Fibroblast of gingiva (primary cell): Measurements from ENCODE around the gene ERO1B.
"Not testable (repeated sequence)": the region's sequence is repeated elsewhere in the genome, so short reads cannot be mapped to it uniquely, and the experiment has no call there.

Experiments
- DNase-seq: peaks from one replicate; pipeline ENCODE4 v3.0.0-alpha.2; 2011; ENCODE audit warnings: low read depth

The ERO1B gene, protein sequence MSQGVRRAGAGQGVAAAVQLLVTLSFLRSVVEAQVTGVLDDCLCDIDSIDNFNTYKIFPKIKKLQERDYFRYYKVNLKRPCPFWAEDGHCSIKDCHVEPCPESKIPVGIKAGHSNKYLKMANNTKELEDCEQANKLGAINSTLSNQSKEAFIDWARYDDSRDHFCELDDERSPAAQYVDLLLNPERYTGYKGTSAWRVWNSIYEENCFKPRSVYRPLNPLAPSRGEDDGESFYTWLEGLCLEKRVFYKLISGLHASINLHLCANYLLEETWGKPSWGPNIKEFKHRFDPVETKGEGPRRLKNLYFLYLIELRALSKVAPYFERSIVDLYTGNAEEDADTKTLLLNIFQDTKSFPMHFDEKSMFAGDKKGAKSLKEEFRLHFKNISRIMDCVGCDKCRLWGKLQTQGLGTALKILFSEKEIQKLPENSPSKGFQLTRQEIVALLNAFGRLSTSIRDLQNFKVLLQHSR

DNA sequence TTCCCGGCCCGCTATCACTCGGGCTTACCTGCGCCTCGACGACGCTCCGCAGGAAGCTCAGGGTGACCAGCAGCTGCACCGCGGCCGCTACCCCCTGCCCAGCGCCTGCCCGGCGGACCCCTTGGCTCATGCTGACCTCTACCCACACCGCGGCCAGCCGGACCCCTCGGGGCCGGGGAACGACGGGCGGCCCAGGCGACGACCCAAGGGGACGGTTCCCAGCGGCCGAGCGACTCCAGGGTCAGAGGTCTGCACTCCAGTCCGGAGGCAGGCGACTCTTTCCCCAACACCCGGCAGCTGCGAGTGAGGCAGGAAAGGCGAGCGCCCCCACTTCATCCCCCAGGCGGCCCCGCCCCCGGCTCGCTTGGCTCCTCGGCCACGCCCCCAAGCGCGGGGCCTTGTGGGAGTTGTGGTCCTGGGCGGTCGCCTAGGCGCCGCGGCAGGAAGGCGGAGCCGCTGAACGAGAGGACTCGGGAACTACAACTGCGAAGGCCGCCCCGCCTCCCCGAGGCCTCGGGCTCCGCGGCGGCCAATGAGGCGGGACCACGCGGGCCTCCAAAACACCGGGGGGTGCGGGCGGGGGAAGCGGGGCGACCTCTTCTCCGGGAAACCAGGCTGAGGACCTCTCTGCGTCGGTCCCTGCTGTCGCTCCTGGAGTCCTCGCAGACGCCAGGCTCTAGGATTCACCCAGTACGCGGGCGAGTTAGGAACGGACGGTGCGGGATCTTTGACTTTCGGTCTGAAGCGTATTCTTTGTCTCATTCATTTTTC, at the start of gene ERO1B:
Gene ERO1B, minus strand, starts transcription at position 305 of the 771 bp plus-strand sequence. Its CDS starts 175 bp downstream, at position 130.
- peak; percentile 93 for DNase-seq

DNA sequence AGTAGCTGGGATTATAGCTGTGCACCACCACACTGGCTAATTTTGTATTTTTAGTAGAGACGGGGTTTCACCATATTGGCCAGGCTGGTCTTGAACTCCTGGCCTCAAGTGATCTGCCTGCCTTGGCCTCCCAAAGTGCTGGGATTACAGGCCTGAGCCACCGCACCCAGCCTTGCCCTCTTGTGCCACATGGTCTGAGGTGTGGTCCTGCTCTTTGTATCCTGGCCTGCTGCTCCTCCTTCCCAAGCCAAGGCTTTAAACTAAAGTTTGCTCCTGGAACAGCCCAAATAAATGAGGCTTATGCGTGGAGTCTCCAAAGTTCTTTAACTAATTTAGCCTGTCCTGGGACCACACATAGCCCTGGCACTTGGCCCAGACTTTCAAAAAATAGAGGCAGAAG, 49.7 kb upstream of the ERO1B start:
- not testable (repeated sequence) for DNase-seq

DNA sequence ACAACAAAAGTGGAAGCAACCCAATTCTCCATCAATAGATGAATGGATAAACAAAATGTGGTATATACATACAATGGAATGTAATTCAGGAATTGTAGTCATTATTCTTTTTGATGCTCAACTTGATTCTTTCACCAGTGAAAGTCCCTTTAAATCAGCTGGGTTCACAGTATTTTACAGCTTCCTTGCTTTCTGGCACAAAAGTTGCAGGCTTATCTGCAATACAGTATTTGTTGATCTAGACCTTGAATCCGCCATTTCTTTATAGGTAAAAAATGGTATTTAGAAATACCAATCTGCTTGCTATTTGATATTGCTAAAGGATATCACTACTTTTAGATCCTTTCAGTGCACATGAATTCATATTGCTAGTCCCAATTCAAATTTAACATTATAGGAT, 44.7 kb upstream of the ERO1B start:
- DNase-seq: no peak

DNA sequence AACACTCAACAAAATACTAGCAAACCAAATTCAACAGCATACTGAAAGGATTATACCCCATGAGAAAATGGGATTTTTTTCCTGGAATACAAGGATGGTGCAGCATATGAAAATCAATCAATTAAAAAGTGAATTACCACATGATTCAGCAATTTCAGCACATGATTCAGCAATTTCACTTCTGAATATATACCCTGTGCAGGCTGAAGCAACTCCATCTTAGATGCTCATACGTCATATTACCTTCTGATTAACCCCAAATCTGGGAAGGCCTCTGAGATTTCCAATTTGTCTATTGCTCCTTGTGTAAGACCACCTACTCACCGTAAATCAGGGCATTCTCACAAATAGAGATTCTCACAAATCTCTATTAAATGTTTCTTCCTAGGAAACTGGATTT, 43.8 kb upstream of the ERO1B start:
- DNase-seq: no peak

DNA sequence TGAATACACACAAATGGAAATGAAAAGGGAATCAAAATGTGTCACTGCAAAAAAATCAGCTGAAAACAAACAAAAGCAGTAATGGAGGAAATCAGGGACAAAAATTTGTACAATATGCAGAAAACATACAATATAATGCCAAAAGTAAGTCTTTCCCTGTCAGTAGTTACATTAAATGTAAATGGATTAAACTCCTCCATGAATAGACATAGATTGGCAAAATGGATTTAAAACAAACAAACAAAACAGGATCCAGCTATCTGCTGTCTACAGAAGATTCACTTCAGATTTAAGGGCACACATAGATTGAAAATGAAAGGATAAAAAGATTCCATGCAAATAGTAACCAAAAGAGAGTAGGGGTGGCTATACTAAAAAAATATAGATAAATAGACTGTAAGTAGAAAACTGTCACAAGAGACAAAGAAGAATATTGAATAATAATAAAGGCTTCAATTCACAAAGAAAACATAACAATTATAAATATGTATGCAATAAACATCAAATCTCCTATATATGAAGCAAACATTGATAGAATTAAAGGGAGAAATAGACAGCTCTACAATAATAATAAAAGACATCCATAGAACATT, 42.2 kb upstream of the ERO1B start:
- DNase-seq: no peak

DNA sequence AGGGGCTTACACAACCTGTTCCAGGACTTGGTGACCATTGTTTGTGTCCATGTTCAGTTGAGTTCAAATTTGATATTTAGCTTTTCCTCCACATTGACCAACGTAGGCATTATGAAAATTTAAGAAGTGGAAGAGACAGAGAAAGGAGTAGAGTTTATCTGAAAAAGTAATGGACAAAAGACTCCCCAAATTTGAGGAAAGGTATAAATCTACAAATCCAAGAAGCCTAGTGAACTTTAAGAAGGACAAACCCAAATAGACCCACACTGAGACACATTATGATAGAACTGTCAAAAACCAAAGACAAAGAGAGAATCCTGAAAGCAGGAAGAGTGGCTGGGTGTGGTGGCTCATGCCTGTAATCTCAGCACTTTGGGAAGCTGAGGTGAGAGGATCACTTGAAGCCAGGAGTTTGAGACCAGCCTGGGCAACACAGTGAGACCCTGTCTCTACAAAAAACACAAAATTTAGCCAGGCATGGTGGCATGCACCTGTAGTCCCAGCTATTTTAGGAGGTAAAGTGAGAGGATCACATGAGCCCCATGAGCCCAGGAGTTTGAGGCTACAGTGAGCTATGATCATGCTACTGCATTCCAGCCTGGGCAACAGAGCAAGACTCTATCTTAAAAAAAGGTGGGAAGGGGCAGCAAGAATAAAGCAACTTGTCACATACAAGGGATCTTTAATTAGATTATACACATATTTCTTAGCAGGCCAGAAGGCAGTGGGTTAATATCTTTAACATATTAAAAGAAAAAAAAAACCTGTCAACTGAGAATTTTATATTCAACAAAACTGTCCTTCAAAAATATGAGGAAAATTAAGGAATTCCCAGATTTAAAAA, 41.0 kb upstream of the ERO1B start:
- DNase-seq: no peak

DNA sequence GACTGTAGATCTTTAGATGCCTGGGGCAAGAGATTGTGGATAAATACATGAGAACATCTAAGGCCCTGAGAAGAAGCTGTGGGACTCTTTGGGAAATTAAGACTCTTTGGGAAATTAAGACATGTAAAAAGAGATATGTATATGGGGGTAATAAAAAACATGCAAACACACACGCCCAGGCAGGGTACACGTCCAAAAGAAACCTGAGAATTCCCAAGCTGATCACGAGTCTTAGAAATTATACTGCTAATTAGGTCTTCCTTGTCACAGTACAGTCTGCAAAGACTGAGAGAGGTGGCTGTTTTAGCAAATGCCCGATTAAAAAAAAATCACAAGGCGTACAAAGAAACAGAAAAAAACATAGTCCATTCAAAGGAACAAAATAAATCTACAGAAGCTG, 39.3 kb upstream of the ERO1B start:
- DNase-seq: no peak

DNA sequence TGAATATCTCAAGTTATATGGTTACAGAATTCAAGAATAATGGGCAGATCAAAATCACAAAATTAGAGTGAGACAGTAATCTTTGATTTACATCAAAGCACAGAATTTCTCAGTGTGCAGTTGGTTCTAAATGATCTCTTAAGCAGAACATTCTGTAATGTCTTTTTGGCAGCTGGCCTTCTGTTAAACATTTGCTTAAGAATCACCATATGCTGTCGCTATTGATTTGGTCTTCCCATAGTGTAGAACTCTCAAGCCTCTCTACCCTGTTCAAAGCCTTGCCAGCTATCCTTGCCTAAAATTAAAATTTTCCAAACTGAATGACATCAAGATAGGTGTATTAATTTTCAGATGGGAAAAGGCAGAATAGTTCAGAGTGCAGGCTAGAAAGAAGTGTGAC, 38.9 kb upstream of the ERO1B start:
- no peak for DNase-seq

DNA sequence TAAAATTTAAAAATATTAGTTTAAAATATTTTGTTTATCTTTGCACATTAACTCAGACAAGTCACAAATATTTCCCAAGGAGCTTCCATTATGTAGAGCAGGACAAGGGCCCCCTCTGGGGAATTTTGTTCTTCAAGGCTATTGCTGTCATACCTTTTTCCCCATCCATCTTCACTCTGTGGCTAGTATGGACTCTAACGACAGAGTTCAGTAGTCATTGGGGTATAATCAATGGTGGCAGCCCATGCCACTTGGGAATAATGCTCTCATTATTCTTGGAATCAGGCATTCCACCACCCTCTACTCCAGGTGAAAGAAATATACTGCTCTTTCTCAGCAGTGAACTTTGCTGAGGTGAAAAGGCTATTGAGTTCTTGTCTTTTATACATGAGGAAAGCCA, 38.5 kb upstream of the ERO1B start:
- no peak for DNase-seq

DNA sequence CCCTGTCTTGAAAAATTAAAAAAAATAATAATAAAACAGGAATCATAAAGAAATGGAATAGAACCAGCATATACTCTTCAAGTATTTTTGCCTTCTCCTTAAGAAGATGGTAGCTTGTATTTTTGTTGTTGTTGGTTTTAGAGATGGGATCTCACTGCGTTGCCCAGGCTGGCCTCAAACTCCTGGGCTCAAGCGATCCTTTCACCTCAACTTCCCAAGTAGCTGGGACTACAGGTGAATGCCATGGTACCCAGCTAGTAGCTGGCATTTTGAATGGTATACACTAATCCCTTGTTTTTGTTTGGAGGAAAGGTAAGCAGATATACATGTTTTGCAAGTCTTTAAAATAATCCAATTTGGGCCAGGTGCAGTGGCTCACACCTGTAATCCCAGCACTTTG, 34.7 kb upstream of the ERO1B start:
- DNase-seq: no peak

DNA sequence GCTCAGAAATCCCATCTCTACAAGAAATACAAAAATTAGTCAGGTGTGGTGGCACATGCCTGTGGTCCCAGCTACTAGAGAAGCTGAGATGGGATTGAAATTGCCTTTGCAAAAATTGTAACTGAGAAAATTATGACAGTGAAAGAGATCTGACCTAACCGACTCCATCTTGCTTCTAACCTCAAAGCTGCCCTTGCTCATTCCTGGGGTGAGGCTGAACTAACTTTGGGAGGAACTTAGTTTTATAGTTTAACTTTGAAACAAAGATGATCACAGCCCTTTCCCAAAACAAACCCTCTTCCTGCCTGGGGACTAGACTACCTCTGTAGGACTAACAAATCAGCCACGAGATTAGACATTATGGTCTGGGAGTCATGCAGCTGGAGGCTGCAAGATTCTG, 33.8 kb upstream of the ERO1B start:
- no peak for DNase-seq

DNA sequence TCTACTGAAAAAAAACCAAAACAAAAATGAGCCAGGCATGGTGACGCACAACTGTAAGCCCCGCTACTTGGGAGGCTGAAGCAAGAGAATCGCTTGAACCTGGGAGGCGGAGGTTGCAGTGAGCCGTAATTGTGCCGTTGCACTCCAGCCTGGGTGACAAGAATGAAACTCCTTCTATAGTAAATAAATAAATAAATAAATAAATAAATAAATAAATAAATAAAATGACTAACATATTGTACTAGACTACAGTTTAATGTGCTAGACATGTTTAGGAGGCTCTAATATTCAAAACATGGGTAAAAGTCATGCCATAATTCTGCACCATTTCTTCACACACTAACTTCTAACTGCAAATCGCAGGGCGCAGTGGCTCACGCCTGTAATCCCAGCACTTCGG, 33.3 kb upstream of the ERO1B start:
- no peak for DNase-seq

DNA sequence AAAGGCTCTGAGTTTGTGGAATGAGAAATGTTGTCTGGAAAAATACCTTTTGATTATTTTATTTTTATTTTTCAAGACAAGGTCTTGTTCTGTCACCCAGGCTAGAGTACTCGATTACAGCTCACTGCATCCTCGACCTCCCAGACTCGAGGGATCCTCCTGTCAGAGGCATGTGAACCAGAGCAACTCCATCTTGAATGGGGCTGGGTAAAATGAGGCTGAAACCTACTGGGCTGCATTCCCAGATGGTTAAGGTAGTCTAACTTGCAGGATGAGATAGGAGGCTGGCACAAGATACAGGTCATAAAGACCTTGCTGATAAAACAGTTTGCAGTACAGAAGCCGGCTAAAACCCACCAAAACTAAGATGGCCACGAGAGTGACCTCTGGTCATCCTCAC, 32.3 kb upstream of the ERO1B start:
- not testable (repeated sequence) for DNase-seq

DNA sequence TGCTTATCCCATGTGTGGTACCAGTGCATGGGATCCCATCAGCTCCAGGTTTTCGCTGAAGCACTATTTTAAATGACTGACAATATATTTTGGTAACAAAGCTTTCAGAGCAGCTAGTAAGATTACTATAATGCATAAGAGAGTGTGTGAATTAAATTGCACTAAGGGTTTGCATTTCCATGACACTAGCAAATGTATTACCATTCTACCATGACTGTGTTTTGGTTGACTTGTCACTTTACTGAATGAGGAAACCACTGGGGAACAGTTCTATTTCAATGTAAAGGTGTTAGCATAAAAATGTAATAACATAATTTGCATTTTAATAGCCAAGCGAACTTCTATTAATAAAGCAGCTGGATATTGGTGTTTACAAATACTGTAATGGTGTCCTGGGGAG, 31.7 kb upstream of the ERO1B start:
- no peak for DNase-seq

DNA sequence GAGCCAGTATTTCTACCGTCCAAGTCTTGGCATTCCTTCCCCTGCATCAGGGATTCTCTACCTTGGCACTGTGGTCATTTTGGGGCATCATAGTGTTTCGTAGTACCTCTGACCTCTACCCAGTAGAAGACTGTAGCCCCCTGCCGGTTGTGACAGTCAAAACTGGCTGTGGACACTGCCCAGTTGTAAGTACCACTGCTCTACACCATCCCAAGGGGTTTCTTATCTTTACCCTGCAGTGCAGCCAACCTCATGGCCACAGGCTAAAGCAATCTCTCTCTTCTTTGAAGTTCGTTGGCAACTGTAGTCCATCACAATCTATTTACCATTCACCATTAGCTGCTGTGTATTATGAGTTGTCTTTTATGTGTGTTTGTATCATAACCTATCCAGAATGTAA, 29.3 kb upstream of the ERO1B start:
- no peak for DNase-seq

DNA sequence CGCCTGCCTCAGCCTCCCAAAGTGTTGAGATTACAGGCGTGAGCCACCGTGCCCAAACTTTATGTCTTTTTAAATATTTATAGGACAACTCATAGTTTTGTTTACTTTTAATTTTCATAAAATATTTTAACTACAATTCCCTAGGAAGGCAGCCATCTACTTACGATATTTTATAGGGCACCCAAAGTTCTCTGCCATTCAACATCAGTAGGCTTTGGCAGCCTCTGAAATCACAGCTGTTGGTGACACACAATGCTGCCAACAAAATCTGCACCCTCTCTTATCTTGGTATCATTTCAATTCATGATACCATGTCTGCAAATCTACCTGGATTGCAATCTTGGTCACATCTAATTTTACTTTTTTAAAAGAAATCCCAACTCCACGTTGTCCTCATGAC, 27.1 kb upstream of the ERO1B start:
- DNase-seq: no peak

DNA sequence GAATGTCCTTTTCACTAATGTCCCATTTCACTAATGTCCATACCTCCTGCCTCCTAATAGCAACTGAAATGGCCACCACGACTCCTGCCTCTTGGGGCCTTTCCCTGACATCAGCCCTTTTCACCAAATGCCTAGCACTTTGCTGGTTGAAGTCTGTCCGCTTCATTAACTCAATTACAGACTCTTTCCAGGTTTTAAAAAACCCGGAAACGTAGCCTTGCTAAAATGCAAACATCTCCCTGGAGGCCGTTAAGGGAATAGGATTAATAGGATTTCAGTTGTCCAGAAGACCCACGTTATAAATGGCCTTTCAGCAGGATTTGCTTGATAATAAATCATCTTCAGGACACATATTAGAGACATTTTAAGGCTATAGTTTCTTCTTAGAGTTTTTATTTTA, 25.7 kb upstream of the ERO1B start:
- no peak for DNase-seq

DNA sequence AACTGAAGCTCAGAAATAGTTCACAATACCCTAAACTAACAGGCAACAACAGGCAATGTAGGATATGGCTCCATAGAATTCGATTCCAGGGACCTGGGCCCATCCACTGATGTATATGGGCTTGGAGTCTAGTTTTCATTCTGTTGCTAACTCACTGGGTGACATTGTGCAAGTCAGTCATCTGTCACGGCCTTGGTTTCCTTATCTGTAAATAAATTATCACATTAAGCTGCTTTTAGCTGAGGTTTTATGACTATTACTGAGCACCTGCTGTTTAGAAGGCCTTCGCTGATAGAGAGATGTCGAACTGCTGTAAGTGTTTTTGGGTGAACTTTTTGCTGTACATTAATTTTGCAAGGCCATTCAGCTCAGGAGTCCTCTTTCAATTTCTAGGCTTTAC, 22.9 kb upstream of the ERO1B start:
- DNase-seq: no peak

DNA sequence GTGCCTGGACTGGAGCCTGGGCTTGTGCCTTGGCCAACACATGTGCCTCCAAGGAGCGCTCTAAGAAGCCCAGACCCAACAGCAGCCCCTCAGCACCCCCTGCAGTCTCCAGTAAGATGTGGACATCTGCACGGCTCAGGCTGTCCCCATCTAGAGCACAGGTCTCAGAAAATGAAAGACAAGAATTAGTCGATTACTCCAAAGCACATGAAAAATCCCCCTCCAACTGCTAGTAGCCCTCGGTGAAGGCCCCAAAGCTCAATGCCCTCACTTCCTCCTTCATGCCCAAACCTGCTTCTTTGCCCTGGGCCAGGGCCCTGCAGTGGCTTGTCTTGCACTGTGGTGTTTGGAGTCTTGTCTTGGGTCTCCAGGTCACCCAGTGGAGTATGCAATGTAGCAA, 21.9 kb upstream of the ERO1B start:
- no peak for DNase-seq

DNA sequence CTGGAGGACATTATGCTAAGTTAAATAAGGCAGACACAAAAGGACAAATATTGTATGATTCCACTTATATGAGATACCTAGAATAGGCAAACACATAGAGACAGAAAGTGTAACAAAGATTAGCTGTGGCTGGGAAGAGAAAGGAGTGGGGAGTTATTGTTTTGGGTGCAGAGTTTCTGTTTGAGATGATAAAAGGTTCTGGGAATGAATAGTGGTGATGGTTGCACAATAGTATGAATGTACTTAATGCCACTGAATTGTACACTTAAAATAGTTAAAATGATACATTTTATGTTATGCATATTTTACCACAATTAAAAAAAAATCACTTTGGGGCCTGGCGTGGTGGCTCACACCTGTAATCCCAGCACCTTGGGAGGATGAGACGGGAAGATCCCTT, 21.2 kb upstream of the ERO1B start:
- no peak for DNase-seq

DNA sequence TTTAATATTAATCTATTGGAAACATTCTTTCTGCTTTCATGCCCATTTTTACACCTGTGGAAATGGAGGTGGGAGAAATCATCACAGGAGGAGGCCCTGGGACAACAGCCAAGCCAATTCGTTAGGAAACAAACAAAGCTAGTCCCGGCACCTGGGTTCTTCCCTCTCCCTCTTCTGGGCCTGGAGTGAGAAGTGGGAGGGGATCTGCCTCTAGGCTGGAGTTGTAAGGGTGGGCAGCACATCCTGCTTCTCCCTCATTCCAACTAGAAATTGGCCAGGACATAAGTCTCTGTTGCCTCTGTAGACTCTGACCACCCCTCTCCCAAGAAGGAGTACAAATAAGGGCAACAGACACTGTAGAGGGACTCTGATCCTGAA, 20.2 kb upstream of the ERO1B start:
- DNase-seq: no peak
